K562 (cell line): ENCODE measurements around the gene ASIC1. TPM values are rescaled to one million over a fixed set of nuclear protein-coding genes. Genes with fewer than 3 reads are reported as not detected.

ENCODE experiments used
- ZBTB40 ChIP-seq, 2 experiments: fragments of 450-650 bp in 1 of 2; sonication (generic) in 1 of 2; formaldehyde crosslinking in 1 of 2; IDR thresholded peaks; 2 replicates each; pipeline versions ENCODE4 v1.7.1 to v1.9.0; 2016 to 2022; ENCODE audit warnings: inconsistent platforms in 1 of 2, mild to moderate bottlenecking in 1 of 2, missing genetic modification reagents in 1 of 2
- ZC3H4 ChIP-seq: sonication (generic); formaldehyde crosslinking; IDR thresholded peaks from 2 replicates; pipeline ENCODE4 v1.9.0; 2021; ENCODE audit warnings: missing genetic modification reagents, borderline replicate concordance
- polyA plus RNA-seq, 8 experiments: library from polyadenylated mRNA; depleted of rRNA in 4 of 8; stranded (reverse) in 5 of 8; unstranded in 3 of 8; fragments of >200 nt; fragmentation: Nextera tagmentation in 2 of 8; fragmentation: Illumina TruSeq in 1 of 8; extraction: Ambion mirVana in 2 of 8; extraction: Trizol in 1 of 8; gene quantifications; 2 replicates each; pipeline versions ENCODE4 v1.2.1 to v1.2.3, GENCODE V29; 2011 to 2014; ENCODE audit warnings: inconsistent platforms in 1 of 8, missing spikeins in 1 of 8
- total RNA-seq, 7 experiments: library from RNA; depleted of rRNA in 6 of 7; stranded (reverse); fragments of >200 nt in 6 of 7; fragmentation: Illumina TruSeq in 2 of 7; extraction: Trizol in 2 of 7; gene quantifications; 2 replicates each; pipeline versions ENCODE4 v1.2.1 to v1.2.3, GENCODE V29; 2011 to 2021; ENCODE audit warnings: low replicate concordance in 1 of 7

The ASIC1 gene
- total and polyA plus RNA-seq, 9 of the 15 experiments (the other 6 are each of a cell fraction or from before 2014, with no cell fraction given): 0.01 to 1.7 (median 0.45) TPM

- TF ChIP-seq ZBTB40 (IDR thresholded peaks at IDR 0.05) (no peak), ZBTB40 (CRISPR knock-in tag; IDR thresholded peaks at IDR 0.05) (no peak), ZC3H4 (CRISPR knock-in tag) (no peak)
Observed at GRCh38 chr12:50018968-50019367, 38.4 kb upstream of the ASIC1 start (continued).
